HuH-7.5 (cell line): ENCODE measurements around the gene ENPP3.
"Not testable (repeated sequence)": the region's sequence is repeated elsewhere in the genome, so short reads cannot be mapped to it uniquely, and the experiment has no call there.

Experiments
- DNase-seq: peaks from one replicate; pipeline ENCODE4 v3.0.0; 2011; ENCODE audit warnings: low spot score

The ENPP3 gene

DNA sequence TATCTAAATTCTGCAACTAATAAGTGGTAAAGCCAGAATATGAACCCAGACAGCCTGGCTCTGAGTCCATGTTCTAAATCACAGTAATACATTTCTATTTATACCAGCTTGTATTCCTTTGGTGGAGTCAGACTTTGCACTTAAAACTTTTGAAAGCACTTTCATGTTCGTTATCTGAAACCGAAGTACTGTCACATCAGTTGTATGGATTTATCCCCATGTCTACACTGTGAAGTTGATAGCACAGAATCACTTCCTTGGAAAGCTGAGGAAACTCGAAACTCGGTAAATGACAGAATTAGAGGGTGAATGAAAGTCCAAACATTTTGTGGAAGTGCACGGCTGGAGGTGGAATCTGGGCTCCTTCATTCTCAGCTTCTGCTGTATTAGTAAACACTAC, 102.0 kb downstream of the ENPP3 start:
- no peak for DNase-seq

DNA sequence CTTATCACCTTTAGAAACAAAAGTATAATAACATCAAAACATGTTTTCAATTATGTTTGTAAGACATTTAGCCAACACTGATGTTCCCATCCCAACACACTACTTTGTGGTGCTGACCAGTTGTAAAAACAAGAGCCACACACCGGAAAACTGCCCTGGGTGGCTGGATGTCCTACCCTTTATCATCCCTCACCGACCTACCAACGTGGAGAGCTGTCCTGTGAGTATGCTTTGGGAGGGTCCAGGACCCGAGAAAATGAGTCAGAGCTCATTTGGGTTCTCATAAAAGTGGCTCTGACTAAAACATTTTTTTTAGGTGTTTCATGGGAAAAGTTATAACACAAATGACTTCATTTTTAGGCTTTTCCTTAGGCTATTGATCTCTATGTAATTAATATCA, 103.1 kb downstream of the ENPP3 start:
- no peak for DNase-seq

DNA sequence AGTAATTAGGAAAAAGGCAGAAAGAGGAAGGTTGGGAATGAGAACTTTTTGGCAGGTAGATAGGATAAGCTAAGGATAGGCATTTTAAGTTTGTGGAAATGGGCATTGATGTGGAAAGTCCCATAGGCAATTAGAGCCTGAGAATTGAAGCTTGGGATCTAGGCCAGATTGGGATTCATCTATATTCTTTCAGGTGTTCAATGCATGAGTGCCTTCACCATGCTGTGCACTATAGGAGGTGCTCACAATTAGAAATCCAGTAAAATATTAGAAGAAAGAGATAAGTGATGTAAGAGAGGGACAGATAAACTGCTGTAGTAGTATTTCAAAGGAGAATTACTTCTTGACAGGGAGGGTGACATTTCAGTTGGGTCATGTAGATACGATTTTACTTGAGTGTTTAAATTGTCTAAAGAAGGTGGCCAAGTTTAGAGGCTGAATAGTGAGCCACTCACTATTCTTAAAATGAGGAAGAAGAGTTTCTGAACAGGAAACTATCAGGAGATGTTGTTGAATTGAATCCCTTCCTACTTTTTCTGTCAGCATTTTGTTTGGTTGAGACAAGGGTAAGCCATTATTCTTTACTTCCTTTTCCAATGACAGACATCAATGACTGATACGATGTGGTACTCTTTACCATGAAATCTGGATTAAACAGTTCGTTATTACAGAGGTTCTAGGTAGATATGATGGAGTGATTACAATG, 104.7 kb downstream of the ENPP3 start:
- DNase-seq, result no peak

DNA sequence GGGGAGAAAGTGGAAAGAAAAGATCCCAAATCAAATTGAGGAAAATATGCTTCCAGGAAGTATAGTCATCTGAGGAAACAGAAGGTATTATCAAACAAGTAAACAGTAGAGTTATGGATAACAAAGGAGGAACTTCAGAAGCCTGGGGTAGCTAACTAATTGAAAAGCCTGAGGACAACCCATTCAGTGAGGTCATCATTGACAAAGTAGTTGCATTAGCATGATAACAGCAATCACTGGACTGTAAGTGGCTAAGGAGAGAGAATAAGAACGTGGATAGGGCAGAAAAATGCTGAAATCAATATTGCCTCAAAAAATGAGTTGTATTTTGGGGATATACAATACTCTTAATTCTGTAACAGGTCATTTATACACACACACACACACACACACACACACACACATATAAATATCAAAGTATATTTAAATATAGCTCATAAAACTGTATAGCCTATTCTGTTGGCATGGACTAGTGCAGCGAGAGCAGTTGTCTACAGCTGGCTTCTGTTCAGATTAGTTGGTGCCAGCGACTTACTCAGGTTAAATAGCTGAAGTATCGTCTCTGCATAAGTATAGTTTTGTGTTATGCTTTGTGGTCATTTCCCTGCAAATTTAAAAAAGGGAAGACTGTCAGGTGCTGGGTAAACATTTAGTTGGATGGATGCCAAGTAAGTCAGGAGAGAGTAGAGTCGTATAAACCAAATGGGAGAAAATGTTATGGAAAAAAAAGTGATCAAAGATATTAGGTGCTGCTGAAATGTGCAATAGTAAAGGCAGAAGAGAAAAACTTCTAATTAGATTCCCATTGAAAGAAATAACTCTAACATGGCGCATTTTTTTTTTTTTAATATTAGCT, 107.6 kb downstream of the ENPP3 start:
- DNase-seq, result no peak

DNA sequence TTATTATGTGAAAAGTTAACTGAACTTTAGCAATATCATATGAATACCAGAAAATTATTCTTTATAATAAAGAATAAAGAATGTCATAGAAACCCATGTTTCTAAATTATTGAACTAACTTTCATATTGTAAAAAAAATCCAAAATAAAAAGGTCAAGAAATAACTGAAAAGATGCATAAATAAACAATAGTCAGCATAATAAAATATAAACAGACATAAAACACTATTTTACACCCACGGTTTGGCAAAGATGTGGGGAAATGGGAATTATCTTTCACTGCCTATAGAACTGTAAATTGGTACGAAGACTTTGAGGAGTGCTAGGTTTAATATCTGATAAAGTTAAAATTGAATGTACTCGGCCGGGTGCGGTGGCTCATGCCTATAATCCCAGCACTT, 108.4 kb downstream of the ENPP3 start:
- no peak for DNase-seq

DNA sequence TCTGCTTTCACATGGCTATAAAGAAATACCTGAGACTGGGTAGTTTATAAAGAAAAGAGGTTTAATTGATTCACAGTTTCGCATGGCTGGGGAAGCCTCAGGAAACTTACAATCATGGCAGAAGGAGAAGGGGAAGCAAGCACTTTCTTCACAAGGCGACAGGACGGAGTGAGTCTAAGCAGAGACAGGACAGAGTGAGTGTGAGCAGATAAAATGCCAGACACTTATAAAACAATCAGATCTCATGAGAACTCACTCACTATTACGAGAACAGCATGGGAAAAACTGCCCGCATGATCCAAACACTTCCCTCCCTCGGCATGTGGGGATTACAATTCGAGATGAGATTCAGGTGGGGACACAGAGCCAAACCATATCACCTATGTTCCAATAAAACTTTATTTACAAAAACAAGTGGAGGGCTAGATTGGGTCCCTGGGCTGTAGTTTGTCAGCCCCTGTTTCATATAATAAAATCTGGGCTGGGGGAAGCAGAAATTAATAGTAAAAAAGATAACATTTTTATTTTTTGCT, 110.8 kb downstream of the ENPP3 start:
- no peak for DNase-seq

DNA sequence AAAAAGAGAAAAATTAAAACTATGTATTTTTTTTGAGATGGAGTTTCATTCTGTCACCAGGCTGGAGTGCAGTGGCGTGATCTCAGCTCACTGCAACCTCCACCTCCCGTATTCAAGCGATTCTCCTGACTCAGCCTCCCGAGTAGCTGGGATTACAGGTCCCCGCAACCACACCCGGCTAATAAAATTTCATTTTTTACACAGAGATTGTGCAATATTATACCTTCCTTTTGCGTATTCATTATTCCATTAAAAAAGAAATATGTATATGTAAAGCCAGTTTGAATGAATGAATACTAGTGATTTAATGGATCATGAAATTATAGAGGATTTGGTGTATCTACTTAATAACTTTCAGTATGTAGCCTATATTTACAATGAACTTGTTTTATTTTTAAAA, 111.9 kb downstream of the ENPP3 start:
- no peak for DNase-seq

DNA sequence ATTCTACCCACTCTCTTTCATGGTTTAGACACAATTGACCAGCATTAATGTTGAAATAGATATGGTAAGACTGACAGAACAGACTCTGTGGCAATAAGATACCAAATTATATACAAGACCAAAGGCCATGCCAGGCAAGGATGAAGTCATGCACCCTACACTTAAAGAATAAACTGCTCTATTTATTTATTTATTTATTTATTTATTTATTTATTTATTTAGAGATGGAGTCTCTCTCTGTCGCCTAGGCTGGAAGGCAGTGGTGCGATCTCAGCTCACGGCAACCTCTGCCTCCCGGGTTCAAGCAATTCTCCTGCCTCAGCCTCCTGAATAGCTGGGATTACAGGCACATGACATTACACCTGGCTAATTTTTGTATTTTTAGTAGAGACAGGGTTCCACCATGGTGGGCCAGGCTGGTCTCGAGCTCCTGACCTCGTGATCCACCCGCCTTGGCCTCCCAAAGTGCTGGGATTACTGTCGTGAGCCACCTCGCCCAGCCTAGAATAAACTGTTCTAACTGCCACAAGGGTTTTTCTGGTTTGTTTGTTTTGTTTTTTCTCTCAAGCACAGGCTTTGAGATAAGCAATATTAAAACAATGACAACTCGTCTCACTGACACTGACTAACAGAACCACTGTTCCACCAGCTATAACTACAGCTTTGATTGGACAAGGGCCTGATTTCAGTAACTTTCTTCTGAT, 114.1 kb downstream of the ENPP3 start:
- not testable (repeated sequence) for DNase-seq

DNA sequence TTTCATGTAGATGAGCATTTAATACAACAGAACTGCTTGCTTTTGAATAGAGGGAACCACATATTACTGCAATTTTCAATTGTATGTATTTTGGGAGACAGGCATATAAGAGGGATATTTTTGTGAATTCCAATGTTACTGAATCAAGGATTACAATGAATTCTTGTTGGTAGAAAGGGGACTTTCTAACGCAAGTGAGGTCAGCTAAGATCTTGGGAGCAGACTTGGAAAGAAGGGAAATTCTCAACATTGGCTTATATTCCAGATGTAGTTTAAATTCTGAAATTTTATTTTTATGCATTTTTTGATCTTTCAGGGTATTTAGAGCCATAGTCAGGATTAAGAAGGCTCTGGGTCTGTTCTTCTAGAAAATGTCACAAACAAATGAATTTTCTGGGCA, 117.0 kb downstream of the ENPP3 start:
- no peak for DNase-seq

DNA sequence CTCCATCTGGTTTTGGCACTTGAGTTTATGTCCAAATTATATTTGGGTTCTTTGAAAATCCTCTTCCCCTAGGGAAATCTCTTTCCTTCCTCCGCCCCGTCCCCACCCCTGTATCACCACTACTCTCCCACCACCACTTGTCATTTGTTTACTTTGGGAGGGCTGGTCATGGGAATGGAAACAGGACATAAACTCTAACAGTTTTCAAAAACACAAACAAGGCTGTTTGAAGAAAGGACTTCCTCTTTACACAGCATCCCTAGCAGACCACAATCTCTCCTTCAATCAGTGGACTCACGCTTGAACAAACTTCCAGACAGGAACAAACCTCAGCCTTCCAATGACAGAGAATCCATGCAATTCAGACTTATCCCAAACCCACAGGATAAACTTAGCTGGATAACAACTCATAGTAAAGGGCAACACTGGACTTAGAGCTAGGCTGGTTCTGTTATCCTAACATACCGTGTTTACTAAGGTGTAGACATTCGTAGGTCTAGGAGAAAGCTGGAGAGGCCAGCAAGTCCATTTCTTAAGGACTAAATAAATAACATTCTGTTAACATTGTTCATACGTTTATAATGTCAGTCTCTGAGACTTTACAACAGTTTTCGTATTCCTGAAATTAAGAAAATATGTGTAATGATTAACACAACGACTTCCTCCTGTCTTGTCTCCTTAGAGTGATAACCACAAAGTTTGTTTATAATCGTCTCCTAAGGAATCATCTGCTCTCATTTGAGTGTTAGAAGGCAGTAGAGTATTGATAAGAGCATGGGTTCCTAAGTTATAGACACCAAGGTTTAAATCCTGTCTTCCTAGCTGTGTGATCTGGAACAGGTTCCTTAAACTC, 117.8 kb downstream of the ENPP3 start:
- no peak for DNase-seq

DNA sequence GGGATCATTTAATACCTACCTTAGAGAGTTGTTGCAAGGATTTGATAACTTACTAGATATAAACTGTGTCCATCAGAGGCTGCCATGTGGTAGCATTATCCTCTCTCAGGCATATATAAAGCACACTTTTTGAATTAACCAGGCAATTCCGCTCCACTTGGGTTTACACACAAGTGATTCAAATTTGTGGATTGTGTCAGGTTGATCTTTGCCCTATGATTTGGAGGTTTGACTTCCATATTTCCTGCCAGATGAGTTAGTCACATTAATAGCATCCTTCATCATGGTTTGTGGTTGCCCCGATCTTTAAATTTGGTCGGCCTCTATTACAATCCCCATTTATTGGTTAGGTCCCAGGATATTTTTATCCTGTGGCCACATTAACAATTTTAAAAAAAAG, 118.5 kb downstream of the ENPP3 start:
- DNase-seq, result no peak

DNA sequence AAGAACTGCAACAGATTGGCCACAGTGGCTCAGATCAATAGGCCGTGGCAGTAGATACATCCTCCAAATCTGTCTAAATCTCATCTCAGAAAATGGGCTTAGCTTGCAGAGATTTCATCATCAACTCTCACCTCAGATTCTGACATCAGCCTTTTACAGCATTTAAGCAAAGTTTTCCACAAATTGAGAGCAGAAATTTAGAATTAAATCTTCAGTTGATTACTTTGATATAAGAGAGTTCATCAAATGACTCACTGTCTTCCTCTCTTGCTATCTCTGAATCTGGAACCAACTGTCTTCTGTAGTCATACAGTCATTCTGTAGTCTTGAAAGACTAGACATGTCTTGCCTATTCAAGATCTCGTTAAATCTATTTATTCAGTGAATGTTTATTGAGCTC, 118.9 kb downstream of the ENPP3 start:
- DNase-seq, result no peak

DNA sequence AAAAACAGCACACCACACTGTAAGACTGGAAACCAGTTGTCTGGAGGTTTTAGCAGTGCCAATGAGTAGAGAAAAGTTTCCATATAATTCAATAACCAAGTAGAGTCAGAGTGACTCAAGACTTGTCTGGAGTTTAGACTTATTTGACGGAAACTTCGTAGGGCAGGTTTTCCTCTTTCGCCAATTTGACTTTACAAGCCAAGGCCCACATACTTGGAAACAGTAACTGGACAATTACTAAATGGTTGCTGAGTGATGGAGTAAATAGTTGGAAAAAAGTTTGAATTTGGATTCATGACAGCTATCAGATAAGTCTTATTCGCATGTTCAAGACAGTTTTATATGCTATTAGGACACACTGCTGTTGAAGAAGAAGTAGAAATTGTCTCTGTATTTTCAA, 121.8 kb downstream of the ENPP3 start:
- DNase-seq, result no peak

DNA sequence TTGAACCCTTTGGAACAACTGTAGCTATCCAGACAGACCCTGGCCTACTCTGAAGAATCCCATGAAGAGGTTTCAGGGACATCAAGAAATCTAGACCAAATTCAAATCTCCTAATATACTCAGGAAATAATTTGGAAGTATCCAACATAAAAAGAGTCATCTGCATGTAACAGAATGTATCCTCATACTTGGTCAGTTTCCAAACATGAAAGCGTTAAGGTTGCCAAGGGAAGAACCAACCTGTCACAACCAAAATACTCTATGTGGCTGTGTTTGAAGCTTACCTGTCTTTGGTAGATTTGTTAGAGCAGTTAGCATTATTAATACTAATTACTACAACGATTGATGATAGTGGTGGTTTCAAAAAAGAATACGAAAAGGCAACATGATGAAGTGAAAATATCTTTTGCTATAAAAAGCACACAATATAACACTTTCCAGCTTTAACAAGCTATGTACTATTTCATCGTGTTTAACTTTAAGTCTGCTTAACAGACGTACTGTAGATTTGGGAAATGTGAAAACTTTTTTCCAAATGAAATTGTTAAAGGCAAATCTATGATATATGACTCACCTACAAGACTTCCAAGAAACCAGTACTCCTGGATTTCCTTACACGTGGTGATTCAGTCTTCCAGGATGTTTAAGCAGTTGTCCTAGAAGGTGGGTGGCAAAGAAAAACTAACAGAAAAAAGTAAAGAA, 124.1 kb downstream of the ENPP3 start:
- DNase-seq, result no peak

DNA sequence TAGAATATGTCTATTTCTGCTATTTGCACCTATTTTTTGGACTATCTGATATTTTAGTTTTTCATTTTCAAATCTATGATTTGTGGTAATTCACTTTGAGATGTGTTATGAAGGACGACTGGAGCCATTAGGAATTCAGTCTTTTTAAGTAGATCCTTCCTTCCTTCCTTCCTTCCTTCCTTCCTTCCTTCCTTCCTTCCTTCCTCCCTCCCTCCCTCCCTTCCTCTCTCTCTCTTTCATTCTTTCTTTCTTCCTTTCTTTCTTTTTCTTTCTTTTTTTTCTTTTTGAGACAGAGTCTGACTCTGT, 124.6 kb downstream of the ENPP3 start:
- no peak for DNase-seq

DNA sequence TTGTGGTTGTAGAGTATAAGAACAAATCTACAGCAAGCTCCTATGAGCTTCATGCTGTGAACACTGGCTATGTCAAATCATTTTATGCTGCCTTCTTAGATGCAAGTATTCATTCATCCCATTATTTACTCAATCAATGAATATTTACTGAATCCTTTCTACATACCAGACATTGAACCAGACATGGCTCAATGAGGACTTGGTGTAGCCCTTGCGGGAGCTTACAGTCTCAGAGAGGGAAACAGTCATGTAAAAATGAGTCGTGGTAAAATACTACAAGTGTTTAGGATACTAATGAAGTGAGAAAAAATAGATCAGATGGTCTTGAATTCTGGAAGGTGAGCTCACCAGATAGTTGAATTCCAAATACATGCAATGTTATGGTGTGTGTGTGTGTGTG, 125.9 kb downstream of the ENPP3 start:
- DNase-seq, result no peak

DNA sequence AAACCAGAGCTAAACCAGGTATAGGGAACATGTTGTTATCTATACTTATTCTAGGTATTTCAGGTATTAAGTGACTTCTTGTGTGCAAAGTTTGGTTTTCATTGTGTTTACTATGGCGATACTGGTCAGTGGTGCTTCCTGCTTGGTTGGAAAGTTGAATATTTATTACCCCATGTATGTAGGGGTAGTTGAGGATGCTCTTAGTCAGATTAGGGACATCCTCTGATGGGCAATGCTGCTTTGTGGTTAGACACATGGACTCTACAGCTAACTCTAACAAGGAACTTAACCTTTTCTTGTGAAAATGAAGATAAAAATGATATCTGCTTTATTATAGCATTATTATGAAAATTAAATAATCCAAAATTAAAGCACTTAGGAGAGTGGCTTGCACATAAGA, 126.6 kb downstream of the ENPP3 start:
- no peak for DNase-seq

DNA sequence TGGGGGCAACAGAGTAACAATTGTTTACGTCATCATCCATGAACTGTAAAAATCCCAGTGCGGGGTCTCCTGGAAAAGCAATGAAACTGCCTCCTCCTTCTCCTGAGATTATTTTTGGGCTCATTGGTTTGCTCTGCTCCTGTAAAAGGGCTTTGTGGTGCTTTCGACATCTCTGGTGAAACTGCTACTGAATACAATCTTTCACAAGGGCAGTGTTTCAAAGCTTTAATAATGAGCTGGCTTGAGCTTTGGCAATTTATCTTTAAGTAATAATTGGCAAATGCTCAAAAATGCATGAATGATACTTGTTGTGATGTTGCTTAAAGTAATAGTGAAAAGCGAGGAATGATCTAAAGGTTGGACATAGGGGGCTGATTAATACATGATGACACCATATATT, 127.2 kb downstream of the ENPP3 start:
- no peak for DNase-seq

DNA sequence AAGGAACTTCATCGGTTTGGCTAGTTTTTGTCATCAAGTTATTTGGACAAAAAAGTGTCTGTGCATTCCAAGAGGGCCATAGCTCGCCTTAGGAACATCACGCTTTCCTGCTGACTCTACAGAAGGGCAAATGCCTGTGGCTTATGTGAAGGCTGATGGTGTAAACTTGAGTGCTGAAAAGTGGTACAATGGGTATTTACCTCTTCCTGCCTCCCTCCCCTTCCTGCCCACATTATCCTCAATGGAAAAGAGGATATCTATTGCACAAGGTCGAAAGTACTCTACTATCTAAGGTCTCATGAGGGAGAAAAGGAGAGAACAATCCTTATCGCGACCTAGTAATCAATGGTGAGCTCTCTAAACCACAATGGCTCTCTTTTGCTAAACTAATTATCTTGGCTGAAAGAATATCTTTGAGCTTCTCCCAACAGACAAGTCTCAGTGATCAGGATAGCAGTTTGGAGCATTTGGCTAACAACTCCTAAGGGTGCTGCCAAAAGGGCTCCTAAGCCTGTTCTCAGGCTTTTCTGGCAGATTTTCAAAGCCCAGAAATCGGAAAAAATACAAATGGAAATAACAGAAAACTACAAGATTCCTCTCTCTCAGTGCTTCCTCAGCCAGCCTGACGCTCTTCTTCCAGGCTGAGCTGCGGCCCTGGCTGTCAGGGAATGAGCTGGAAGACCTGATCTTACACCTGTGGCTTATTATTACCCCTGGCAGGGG, 128.1 kb downstream of the ENPP3 start:
- no peak for DNase-seq

DNA sequence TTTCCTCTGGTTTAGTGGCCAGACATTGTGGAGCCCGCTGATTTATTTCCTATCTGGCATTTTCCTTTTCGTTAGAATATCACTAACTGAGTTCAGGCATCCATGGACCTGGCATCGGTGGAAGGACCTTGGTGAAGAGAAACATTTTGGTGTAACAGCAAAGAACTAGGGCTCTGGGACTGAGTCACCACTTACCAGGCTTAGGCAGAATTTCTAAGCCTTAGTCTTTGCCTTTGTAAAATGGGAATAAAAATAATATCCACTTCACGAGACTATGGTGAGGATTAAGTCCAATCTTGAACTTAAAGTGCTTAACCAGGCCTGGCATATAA, 128.7 kb downstream of the ENPP3 start:
- DNase-seq, result no peak

DNA sequence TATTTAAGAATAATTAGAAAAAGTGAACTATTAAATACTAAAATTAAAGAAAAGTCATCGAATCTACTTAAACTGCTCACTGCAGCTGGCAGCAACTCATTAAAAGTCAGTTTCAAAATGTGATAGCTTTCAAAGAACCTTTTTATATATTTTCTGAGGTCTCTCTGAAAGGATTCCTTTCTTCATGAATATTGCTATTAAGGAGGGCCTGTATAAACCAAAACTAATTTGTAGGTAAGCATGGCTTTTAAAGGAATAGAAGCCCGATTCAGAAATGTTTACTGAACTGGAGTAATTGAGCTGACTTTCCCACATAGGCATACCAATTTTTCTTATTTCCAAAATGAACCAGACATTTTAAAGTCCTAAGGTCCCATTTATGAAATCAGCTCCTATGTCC, 129.5 kb downstream of the ENPP3 start:
- no peak for DNase-seq
